Measurements from ENCODE around the gene PHF23. TPM values are rescaled to one million over a fixed set of nuclear protein-coding genes. Genes with fewer than 3 reads are reported as not detected.
A peak's percentile ranks its signal among the peaks of the same experiment; 100 is the strongest.

PHF23 gene
- total RNA-seq, 1 experiment from 2014 or later, result 45.8 TPM

DNA sequence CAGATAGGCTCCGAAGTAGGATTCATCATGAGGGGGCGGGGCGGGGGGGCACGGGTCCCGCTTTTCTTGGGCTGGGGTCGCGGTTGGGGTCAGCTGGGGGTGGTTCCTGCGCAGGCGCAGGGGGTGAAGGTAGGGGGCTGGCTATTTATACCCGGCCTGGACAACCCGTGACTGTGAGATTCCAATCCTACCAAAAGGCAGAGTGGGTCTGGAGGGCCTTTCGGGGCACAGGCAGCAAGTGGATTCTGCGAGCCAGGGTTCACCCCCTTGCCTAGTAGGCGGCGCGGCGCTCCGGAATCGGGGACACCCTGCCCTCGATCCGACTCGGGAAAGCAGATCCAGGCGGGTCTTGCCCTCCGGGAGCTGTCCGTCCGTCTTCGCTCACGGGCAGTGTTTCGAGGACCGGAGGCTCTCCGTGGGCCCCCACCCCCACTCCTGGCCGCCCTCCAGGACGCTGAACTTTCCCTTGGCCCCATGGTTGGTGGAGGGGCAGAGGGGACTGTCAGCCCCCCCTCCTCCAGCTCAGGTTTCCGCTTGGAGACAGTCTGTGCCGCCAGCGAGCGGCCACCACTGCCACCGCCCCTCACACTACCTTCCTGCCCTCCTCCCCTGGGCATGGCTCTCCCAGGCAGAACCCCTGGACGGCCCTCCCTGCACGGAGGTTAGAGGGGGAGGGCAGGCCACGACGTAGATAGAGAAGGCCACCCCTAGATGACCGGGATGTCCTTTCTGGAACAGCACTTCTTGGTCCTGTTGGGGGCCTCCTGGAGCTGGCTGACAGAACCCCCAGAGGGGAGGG lies 42.9 kb upstream of the PHF23 start:
- TF ChIP-seq, protein P1, sequence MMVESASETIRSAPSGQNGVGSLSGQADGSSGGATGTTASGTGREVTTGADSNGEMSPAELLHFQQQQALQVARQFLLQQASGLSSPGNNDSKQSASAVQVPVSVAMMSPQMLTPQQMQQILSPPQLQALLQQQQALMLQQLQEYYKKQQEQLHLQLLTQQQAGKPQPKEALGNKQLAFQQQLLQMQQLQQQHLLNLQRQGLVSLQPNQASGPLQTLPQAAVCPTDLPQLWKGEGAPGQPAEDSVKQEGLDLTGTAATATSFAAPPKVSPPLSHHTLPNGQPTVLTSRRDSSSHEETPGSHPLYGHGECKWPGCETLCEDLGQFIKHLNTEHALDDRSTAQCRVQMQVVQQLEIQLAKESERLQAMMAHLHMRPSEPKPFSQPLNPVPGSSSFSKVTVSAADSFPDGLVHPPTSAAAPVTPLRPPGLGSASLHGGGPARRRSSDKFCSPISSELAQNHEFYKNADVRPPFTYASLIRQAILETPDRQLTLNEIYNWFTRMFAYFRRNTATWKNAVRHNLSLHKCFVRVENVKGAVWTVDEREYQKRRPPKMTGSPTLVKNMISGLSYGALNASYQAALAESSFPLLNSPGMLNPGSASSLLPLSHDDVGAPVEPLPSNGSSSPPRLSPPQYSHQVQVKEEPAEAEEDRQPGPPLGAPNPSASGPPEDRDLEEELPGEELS (CRISPR knock-in tag; IDR thresholded peaks at IDR 0.05), result 0 out of 2 replicates have a peak, but pooled peaks have one; percentile 25
- no peak for TF ChIP-seq ESRRA (CRISPR knock-in tag; IDR thresholded peaks at IDR 0.05; ENCODE audit: borderline replicate concordance)
- 0 out of 2 replicates have a peak, but pooled peaks have one; percentile 21 for TF ChIP-seq FOXP1 (CRISPR knock-in tag; IDR thresholded peaks at IDR 0.05; ENCODE audit: borderline replicate concordance)
- peak; percentile 41 for DNase-seq (ENCODE audit: low spot score)
- H3K4me1 Mint-ChIP-seq, result peaks cover 20% of the 10 kb centered on the region
- H3K27me3 Mint-ChIP-seq (ENCODE audit: low read depth), result peaks cover 21% of the 10 kb centered on the region
- peak overlapping the region; percentile 82 for H3K4me3 Mint-ChIP-seq
- no peaks in the 10 kb centered on the region for H3K36me3 Mint-ChIP-seq
- H3K9me3 Mint-ChIP-seq, result no peaks in the 10 kb centered on the region
- ATAC-seq, result peak; percentile 1; the same call in 1 of the 2 replicates
- ChIA-PET POLR2A (interaction anchor here (0.7 to 1.7 kb wide), 7 partner anchors 12 to 266 kb away, joined by 3 to 8 read pairs (median 4); partner anchors contain the start of gene GABARAP), CTCF (interaction anchor here (0.6 to 7.0 kb wide), 21 partner anchors 9 to 307 kb away, joined by 3 to 119 read pairs (median 10); partner anchors contain the start of genes ACAP1, GABARAP, NEURL4 and SOX15)
- no peak overlapping the region for H3K27ac Mint-ChIP-seq

DNA sequence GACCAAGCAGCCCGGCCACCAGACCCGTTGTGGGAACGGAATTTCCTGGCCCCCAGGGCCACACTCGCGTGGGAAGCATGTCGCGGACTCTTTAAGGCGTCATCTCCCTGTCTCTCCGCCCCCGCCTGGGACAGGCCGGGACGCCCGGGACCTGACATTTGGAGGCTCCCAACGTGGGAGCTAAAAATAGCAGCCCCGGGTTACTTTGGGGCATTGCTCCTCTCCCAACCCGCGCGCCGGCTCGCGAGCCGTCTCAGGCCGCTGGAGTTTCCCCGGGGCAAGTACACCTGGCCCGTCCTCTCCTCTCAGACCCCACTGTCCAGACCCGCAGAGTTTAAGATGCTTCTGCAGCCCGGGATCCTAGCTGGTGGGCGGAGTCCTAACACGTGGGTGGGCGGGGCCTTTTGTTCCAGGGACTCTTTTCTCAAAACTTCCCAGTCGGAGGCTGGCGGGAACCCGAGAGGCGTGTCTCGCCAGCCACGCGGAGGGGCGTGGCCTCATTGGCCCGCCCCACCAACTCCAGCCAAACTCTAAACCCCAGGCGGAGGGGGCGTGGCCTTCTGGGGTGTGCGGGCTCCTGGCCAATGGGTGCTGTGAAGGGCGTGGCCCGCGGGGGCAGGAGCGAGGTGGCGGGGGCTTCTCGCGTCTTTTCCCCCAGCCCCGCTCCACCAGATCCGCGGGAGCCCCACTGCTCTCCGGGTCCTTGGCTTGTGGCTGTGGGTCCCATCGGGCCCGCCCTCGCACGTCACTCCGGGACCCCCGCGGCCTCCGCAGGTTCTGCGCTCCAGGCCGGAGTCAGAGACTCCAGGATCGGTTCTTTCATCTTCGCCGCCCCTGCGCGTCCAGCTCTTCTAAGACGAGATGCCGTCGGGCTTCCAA lies 42.1 kb upstream of the PHF23 start, which contains the start of gene SLC2A4:
Gene SLC2A4, plus strand, starts transcription at position 645 of the 879 bp plus-strand sequence. Its CDS starts 217 bp downstream, at position 862.
- Mint-ChIP-seq H3K27ac (peak within 1 kb of the TSS; percentile 26), H3K9me3 (no peaks in the 10 kb centered on the region)
- CTCF ChIA-PET, result interaction anchor here (0.7 to 7.0 kb wide), 31 partner anchors 10 to 422 kb away, joined by 3 to 119 read pairs (median 7); partner anchors contain the start of genes ACADVL, ACAP1, DLG4 and GABARAP
- TF ChIP-seq GRHL2 (CRISPR knock-in tag; IDR thresholded peaks at IDR 0.05; ENCODE audit: insufficient replicate concordance, severe bottlenecking) (no peak), ATF1 (CRISPR knock-in tag; IDR thresholded peaks at IDR 0.05) (no peak), HMGA2 (CRISPR knock-in tag; IDR thresholded peaks at IDR 0.05) (no peak), SP1 (CRISPR knock-in tag; conservative IDR thresholded peaks at IDR 0.05) (peak; percentile 76), TEAD1 (CRISPR knock-in tag; IDR thresholded peaks at IDR 0.05) (no peak), SMAD3 (CRISPR knock-in tag; IDR thresholded peaks at IDR 0.05; ENCODE audit: borderline replicate concordance) (no peak), TCF7 (CRISPR knock-in tag; IDR thresholded peaks at IDR 0.05; ENCODE audit: low read depth) (no peak), JAZF1 (CRISPR knock-in tag; IDR thresholded peaks at IDR 0.05) (no peak), ZNF121 (CRISPR knock-in tag; IDR thresholded peaks at IDR 0.05) (no peak), TEAD4 (CRISPR knock-in tag; IDR thresholded peaks at IDR 0.05) (no peak)
- TF ChIP-seq, protein P2, sequence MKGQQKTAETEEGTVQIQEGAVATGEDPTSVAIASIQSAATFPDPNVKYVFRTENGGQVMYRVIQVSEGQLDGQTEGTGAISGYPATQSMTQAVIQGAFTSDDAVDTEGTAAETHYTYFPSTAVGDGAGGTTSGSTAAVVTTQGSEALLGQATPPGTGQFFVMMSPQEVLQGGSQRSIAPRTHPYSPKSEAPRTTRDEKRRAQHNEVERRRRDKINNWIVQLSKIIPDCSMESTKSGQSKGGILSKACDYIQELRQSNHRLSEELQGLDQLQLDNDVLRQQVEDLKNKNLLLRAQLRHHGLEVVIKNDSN (CRISPR knock-in tag; IDR thresholded peaks at IDR 0.05), result peak; percentile 67; the same call in 1 of the 2 replicates
- TF ChIP-seq, protein P3, sequence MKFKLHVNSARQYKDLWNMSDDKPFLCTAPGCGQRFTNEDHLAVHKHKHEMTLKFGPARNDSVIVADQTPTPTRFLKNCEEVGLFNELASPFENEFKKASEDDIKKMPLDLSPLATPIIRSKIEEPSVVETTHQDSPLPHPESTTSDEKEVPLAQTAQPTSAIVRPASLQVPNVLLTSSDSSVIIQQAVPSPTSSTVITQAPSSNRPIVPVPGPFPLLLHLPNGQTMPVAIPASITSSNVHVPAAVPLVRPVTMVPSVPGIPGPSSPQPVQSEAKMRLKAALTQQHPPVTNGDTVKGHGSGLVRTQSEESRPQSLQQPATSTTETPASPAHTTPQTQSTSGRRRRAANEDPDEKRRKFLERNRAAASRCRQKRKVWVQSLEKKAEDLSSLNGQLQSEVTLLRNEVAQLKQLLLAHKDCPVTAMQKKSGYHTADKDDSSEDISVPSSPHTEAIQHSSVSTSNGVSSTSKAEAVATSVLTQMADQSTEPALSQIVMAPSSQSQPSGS (CRISPR knock-in tag; IDR thresholded peaks at IDR 0.05; ENCODE audit: borderline replicate concordance, low read depth), result no peak
- TF ChIP-seq, protein P4, sequence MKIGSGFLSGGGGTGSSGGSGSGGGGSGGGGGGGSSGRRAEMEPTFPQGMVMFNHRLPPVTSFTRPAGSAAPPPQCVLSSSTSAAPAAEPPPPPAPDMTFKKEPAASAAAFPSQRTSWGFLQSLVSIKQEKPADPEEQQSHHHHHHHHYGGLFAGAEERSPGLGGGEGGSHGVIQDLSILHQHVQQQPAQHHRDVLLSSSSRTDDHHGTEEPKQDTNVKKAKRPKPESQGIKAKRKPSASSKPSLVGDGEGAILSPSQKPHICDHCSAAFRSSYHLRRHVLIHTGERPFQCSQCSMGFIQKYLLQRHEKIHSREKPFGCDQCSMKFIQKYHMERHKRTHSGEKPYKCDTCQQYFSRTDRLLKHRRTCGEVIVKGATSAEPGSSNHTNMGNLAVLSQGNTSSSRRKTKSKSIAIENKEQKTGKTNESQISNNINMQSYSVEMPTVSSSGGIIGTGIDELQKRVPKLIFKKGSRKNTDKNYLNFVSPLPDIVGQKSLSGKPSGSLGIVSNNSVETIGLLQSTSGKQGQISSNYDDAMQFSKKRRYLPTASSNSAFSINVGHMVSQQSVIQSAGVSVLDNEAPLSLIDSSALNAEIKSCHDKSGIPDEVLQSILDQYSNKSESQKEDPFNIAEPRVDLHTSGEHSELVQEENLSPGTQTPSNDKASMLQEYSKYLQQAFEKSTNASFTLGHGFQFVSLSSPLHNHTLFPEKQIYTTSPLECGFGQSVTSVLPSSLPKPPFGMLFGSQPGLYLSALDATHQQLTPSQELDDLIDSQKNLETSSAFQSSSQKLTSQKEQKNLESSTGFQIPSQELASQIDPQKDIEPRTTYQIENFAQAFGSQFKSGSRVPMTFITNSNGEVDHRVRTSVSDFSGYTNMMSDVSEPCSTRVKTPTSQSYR (CRISPR knock-in tag; IDR thresholded peaks at IDR 0.05), result no peak
- TF ChIP-seq, protein P5, sequence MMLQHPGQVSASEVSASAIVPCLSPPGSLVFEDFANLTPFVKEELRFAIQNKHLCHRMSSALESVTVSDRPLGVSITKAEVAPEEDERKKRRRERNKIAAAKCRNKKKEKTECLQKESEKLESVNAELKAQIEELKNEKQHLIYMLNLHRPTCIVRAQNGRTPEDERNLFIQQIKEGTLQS (CRISPR knock-in tag; conservative IDR thresholded peaks at IDR 0.05), result no peak
- TF ChIP-seq, protein P6, sequence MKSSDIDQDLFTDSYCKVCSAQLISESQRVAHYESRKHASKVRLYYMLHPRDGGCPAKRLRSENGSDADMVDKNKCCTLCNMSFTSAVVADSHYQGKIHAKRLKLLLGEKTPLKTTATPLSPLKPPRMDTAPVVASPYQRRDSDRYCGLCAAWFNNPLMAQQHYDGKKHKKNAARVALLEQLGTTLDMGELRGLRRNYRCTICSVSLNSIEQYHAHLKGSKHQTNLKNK (CRISPR knock-in tag; IDR thresholded peaks at IDR 0.05), result no peak
- TF ChIP-seq, protein P7, sequence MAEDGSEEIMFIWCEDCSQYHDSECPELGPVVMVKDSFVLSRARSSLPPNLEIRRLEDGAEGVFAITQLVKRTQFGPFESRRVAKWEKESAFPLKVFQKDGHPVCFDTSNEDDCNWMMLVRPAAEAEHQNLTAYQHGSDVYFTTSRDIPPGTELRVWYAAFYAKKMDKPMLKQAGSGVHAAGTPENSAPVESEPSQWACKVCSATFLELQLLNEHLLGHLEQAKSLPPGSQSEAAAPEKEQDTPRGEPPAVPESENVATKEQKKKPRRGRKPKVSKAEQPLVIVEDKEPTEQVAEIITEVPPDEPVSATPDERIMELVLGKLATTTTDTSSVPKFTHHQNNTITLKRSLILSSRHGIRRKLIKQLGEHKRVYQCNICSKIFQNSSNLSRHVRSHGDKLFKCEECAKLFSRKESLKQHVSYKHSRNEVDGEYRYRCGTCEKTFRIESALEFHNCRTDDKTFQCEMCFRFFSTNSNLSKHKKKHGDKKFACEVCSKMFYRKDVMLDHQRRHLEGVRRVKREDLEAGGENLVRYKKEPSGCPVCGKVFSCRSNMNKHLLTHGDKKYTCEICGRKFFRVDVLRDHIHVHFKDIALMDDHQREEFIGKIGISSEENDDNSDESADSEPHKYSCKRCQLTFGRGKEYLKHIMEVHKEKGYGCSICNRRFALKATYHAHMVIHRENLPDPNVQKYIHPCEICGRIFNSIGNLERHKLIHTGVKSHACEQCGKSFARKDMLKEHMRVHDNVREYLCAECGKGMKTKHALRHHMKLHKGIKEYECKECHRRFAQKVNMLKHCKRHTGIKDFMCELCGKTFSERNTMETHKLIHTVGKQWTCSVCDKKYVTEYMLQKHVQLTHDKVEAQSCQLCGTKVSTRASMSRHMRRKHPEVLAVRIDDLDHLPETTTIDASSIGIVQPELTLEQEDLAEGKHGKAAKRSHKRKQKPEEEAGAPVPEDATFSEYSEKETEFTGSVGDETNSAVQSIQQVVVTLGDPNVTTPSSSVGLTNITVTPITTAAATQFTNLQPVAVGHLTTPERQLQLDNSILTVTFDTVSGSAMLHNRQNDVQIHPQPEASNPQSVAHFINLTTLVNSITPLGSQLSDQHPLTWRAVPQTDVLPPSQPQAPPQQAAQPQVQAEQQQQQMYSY (CRISPR knock-in tag; IDR thresholded peaks at IDR 0.05), result 0 out of 2 replicates have a peak, but pooled peaks have one; percentile 35

More for the DNA sequence above, 42.1 kb upstream of the PHF23 start, which contains the start of gene SLC2A4:
- H3K36me3 Mint-ChIP-seq, result no peaks in the 10 kb centered on the region
- POLR2A ChIA-PET, result interaction anchor here (0.7 to 1.7 kb wide), 9 partner anchors 13 to 267 kb away, joined by 3 to 8 read pairs (median 4); partner anchors contain the start of gene GABARAP
- H3K27me3 Mint-ChIP-seq (ENCODE audit: low read depth), result peaks cover 21% of the 10 kb centered on the region
- H3K4me3 Mint-ChIP-seq, result peak within 1 kb of the TSS; percentile 82
- H3K4me1 Mint-ChIP-seq, result peaks cover 20% of the 10 kb centered on the region
- DNase-seq (ENCODE audit: low spot score) (peak; percentile 98), ATAC-seq (peak; percentile 74)
